HG03025 (cell line): ENCODE results near the gene ANTKMT.

Experiments
- ATAC-seq: cut with Tn5 transposase; IDR thresholded peaks from one replicate; pipeline ENCODE4 v1.9.1; 2021; ENCODE audit warnings: mild to moderate bottlenecking, moderate library complexity; ENCODE audit not compliant: unreplicated experiment, low FRiP score

The ANTKMT gene, protein sequence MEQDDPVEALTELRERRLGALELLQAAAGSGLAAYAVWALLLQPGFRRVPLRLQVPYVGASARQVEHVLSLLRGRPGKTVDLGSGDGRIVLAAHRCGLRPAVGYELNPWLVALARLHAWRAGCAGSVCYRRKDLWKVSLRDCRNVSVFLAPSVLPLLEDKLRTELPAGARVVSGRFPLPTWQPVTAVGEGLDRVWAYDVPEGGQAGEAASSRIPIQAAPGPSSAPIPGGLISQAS

DNA sequence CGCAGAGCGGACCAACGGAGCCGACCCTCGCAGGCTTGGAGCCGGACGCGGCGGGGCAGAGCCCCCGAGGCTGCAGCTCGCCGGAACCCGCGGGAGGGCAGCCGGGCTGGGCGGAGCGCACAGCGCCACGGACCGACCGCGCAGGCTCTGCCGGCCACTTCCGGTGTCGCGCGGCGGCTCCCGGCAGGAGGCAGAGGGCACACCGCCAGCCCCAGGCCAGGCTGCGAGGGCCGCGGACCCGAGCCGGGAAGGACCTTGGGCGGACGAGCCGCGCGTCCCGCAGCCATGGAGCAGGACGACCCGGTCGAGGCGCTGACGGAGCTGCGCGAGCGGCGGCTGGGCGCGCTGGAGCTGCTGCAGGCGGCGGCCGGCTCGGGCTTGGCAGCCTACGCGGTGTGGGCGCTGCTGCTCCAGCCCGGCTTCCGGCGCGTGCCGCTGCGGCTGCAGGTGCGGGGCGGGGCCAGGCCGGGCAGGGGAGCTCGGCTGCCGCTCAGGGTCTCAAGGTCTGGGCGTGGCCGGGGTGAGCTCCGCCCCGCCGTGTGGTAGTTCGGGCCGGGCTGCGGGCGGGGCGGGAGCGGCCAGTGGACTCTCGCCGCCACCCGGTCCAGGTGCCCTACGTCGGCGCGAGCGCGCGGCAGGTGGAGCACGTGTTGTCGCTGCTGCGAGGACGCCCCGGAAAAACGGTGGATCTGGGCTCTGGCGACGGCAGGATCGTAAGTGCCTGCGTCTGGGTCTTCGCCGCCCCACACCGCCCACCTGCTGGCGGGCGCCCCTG, at the start of gene ANTKMT:
Gene ANTKMT (plus strand): TSS at position 157 of the 775 bp plus-strand sequence. CDS start 129 bp downstream, at position 286.
- ATAC-seq = peak; percentile 62

DNA sequence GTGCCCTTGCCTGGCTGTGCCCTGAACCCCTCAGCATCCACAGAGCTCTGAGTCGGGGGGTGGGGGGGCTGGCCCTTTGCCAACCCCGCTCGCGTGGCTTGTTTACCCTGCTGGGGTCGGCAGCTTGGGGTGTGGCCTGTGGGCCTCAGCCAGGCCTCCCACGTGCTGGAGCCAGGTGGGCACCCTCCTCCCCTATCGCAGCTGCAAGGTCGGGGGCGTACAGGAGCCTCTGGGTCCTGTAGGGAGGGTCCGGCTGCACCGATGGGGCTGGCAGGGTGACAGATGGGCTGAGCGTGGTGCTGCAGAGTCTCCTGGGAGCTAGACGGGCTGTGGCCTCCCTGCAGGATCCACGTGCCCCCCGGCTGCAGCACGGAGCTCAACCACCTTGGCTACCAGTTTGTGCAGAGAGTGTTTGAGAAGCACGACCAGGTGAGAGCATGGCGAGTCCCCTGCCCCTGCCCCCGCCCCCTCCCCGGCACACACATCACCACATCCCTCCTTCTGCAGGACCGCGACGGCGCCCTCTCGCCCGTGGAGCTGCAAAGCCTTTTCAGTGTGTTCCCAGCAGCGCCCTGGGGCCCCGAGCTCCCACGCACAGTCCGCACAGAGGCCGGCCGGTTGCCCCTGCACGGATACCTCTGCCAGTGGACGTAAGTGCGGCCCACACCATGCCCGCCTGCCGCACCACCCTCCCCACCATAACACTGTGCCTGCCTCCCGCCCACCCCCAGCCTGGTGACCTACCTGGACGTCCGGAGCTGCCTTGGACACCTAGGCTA, 49.4 kb upstream of the ANTKMT start:
- no peak for ATAC-seq

DNA sequence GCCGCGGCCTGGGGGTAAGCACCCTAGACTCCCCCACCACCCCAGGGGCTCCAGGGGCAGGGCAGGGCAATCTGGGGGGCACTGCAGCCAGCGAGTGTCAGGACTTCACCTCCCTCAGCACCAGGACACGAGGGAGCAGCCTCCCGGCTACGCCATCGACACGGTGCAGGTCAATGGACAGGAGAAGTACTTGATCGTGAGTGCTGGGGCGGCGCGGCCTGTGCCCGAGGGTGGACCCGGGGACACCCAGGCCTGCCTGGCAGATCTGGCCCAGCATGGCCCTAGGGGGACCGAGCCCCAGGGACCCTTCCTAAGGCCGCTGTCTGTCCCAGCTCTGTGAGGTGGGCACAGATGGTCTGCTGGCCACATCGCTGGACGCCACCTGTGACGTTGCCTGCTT, 48.6 kb upstream of the ANTKMT start:
- no peak for ATAC-seq

DNA sequence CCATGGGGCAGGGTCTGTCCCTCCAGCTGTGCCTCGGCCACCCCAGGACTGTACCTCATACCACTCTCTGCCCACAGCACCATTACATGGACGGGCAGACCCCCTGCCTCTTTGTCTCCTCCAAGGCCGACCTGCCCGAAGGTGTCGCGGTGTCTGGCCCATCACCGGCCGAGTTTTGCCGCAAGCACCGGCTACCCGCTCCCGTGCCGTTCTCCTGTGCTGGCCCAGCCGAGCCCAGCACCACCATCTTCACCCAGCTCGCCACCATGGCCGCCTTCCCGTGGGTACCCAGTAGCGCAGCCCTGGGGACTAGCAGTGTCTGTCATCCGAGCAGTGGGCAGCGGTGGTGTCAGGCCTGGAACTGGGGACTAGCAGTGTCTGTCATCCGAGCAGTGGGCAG, 48.1 kb upstream of the ANTKMT start:
- no peak for ATAC-seq

DNA sequence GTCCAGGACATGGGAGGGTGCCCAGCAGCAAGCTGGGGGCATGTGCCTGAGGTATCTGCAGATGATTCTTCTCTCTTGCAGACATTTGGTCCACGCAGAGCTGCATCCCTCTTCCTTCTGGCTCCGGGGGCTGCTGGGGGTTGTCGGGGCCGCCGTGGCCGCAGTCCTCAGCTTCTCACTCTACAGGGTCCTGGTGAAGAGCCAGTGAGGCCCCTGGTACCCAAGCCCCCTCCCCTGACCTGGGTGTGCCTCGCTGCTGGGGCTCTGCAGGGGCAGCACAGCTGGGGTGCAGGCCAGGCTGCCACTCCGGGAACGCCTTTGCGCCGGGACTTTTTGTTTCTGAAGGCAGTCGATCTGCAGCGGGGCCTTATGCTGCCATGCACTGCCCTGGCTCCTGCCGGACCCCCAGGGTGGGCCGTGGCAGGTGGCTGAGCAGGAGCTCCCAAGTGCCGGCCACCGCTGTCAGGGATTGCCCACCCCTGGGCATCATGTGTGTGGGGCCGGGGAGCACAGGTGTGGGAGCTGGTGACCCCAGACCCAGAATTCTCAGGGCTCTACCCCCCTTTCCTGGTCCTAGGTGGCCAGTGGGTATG, 47.5 kb upstream of the ANTKMT start:
- ATAC-seq = no peak

DNA sequence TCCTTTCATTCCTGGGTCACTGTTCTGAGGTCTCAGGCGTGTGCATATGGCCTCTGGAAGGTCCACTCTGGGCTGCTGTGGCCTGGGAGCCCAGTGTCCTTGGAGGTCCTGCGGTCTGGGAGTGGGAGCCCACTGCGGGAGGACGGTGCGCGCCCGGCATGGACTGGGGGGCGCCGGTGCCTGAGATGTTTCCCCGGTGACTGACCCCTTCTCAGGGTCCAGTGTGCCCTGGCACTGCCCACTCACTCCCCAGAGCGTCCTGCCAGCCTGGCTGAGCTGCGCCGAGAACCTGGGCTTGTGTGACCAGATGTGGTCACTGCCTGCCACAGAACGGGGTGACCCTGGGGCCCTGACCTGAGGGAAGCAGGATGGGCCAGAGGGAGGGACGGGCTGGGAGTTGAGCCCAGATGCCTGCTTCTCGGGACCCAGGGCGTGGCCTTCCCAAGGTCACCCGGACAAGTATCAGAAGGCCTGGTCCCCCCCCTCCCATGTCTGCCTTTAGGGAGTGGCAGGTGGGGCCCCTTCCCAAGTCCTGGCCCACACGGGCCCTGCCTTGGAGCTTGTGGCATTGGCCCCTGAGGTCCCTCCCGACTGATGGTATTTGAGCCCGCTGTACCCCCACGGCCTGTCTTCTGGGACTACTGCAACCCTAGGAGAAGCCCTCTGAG, 46.6 kb upstream of the ANTKMT start:
- ATAC-seq = no peak

DNA sequence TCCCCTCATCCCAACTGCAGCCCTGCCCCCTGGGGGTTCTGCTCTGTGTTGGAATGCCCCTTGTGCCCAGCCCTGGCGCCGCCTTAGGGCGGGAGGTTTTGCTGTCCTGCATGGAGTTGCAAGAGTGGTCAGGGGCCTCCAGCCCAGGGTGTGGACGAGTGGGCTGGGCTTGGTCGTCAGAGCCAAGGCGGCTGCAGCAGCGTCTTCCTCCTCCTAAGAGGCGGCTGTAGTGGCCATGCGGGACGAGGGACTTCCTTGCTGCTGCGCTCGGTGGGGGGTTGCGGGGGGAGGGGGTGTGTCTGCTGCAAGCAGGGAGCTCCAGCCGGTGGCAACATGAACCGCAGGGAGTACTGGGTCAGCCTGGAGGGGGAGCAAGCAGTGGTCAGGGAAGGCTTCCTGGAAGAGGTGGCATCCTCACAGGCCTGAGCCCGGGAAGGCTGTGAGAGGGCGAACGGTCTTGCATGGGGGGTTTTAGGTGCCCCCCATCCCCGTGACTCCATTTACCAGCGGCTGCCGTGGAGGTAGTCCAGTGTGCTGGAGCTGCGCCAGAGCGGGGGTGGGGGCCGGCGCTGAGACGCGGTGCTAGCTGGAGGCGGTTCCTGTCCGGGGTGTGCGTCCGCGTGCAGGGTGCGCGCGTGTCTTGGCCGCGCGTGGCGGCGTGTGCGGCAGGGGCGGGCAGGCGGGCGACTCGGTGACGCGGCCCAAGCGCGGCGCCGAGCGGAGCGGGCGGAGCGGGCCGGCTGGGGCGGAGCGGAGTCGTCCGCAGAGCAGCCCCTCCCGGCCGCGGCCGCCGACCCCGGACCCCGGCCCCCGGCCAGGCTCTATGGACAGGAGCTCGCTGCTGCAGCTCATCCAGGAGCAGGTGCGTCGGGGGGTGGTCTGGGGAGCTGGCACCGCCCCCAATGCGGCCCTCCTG, 45.7 kb upstream of the ANTKMT start, which contains the start of gene RHBDL1:
Gene RHBDL1 (plus strand): TSS at position 704 of the 916 bp plus-strand sequence. CDS start 120 bp downstream, at position 824.
- no peak for ATAC-seq

DNA sequence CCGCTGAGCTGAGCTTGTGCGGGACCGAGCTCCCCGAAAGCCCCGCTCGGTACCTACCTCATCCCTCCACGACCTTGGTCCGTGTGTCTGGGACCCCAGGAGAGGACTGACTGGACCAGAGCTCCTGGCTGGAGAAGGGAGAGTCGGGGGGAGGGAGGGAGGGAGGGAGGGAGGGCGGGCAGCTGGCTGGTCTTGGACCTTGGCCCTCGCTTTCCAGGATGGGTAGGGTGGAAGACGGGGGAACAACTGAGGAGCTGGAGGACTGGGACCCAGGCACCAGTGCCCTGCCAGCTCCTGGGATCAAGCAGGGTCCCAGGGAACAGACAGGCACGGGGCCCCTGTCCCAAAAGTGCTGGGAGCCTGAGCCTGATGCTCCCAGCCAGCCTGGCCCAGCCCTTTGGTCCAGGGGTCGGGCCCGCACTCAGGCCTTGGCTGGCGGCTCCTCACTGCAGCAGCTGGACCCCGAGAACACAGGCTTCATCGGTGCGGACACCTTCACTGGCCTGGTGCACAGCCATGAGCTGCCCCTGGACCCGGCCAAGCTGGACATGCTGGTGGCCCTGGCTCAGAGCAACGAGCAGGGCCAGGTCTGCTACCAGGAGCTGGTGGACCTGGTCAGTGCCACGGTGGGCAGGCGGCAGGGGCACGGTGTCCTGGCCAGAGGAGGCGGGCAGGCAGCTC, 44.9 kb upstream of the ANTKMT start:
- ATAC-seq = no peak

DNA sequence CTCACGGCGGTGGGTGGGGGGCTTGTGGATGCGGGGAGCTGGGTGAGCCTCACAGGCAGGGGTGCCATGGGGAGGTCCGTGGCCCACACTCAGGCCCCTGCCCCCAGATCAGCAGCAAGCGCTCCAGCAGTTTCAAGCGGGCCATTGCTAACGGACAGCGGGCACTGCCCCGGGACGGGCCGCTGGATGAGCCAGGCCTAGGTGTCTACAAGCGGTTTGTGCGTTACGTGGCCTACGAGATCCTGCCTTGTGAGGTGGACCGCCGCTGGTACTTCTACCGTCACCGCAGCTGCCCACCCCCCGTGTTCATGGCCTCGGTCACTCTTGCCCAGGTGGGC, 44.4 kb upstream of the ANTKMT start:
- ATAC-seq = no peak

DNA sequence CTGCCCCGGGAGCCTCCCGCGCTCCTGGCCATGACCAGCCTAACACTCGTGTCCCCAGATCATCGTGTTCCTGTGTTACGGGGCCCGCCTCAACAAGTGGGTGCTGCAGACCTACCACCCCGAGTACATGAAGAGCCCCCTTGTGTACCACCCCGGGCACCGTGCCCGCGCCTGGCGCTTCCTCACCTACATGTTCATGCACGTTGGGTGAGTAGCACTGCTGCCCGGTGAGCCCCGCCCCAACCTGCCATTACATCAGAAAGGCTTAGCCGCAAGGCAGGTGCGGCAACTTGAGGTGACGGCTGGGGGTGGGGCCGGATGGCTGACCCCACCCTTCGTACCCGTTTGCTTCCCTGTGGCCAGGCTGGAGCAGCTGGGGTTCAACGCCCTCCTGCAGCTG, 44.0 kb upstream of the ANTKMT start:
- no peak for ATAC-seq

DNA sequence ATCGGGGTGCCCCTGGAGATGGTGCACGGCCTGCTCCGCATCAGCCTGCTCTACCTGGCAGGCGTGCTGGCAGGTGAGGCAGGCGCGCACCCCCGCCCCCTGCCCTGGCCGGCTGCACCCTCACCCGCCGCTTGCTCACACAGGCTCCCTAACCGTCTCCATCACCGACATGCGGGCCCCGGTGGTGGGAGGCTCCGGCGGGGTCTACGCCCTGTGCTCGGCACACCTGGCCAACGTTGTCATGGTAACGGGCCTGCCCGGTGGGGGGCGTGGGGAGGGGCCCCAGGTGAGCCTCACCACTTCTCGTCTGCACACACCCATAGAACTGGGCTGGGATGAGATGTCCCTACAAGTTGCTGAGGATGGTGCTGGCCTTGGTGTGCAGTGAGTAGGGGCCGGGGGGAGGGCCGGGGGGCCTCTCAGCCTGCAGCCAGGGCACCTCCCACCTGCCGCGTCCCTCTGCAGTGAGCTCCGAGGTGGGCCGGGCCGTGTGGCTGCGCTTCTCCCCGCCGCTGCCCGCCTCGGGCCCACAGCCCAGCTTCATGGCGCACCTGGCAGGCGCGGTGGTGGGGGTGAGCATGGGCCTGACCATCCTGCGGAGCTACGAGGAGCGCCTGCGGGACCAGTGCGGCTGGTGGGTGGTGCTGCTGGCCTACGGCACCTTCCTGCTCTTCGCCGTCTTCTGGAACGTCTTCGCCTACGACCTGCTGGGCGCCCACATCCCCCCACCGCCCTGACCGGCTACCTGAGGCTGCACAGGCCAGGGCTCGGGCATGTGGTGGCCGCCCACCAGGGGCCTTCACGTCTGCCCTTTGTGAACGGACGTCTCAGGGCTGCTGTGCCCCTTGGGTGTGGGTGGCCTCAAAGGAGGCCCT, 43.4 kb upstream of the ANTKMT start:
- no peak for ATAC-seq

DNA sequence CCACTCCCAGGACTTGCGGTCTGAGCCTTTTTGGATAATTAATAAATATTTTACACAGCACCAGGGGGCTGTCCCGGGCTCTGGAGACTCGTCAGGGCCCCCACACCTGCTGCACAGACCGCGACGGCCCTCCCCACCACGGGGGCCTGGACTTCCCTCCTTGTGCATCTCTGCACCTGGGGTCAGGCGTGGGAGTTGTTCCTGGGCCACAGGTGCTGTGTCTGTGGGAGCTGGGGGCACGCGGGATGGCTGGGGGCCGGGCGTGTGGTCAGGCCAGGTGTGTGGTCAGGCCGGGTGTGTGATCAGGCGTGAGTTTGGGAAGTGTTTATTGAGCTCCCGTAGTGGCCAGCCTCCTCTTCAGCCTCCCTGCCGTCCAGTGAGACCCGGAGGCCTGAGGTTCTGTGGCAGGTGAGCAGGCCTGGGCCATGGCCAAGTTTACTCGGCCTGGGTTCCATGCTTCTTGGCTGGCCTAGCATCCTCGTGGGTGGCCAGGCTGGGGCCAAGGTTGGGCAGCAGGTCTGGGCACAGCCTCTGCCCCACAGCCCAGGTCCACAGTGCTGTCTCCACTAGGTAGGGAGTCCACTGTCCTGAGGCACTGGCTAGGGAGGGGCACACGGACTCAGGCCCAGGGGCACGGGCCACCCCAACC, 42.6 kb upstream of the ANTKMT start:
- no peak for ATAC-seq

DNA sequence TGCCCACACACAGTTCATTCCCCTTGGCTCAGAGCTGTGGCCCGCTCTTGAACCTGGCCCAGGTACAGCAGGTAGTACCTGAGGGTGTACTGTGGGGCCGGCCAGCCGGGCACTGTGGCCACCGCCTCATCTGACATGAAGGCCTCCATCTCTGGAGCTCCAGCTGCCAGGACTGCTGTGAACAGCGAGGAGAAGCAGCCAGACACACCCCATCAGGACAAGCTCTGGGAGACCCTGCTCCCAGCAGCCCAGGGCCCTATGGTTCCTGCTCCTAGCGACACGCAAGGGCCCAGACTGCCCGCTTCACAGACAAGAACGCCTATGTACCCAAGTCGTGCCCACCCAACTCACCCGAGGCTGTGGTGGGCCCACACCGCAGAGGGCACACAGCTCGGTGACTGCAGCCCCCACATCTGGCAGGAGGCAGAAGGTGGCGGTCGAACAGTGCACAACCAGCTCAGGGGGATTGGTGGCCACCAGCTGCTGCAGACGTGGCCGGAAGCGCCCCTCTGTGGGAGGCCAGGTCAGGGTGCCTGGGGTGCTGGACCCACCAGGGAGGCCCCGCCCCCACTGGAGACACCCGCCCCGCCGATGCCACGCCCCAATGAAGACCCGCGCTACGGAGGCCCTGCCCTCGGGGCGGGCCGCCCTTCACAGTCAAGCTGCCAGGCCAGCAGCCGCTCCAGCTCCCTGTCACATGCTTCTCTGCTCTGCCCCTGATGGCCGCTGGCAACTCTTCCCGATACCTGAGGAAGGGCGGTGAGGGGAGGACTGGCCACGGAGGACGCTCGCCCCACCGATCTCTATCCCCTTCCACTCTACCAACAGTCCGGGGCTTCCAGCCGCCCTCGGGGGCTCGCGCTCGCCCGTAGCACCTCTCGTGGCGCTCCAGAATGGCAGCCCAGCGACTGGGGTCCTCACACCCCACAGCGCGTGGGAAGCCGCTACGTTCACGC, 41.8 kb upstream of the ANTKMT start:
- no peak for ATAC-seq

DNA sequence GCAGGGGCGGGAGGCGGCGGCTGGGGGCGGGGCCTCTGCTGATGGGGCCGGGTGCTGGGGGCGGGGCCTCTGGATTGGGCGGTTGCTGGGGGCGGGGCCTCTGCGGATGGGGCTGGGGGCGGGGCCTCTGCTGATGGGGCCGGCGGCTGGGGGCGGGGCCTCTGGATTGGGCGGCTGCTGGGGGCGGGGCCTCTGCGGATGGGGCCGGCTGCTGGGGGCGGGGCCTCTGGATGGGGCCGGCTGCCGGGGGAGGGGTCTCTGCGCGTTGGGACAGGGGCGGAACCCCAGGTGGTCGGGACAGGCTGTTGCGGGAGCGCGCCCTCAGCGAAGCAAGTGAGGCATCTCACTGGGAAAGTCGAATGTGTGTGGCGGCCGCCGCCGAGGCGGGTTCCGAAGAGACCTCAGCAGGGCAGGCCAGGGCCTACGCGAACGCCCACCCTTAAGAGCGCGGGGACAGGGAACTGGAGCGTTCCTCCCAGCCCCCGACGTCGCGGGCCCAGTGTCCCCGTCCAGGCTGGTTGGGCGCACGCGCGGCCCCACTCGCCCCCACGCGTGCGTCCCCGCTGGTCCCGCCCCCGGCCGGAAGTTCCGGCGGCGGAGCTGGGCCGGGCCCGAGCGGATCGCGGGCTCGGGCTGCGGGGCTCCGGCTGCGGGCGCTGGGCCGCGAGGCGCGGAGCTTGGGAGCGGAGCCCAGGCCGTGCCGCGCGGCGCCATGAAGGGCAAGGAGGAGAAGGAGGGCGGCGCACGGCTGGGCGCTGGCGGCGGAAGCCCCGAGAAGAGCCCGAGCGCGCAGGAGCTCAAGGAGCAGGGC, 40.9 kb upstream of the ANTKMT start, which contains the start of gene STUB1:
Gene STUB1 (plus strand): TSS at position 597 of the 811 bp plus-strand sequence. CDS start 116 bp downstream, at position 713.
- ATAC-seq = peak; percentile 32

DNA sequence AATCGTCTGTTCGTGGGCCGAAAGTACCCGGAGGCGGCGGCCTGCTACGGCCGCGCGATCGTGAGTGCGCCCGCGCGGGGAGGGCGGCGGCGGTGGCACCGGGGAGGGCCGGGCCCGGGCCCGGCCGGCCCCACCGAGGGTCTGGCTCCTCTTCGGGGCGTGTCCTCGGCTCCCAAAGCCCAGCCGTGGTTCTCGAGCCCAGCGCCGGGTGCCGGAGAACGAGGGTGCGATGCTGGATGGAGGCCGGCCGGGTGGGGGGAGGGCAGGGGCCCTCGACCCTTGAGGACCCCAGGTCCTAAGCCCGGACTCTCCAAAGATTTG, 40.4 kb upstream of the ANTKMT start:
- ATAC-seq = no peak
